ENCODE data around the gene EFNA5. TPM values are rescaled to one million over a fixed set of nuclear protein-coding genes. Genes with fewer than 3 reads are reported as not detected.

The EFNA5 gene
- polyA plus RNA-seq, 1 of the 3 experiments (the other 2 are of a cell fraction), result 0.81 TPM

GRCh38 chr5:107601076-107601475 is 69.7 kb downstream of the EFNA5 start:
- Histone ChIP-seq H3K9me2 (no peaks in the 10 kb centered on the region), H3K4me2 (no peak overlapping the region), H3F3A (replicated peaks; ENCODE audit: insufficient read depth) (no peaks in the 10 kb centered on the region), H3K9ac (no peak overlapping the region), H3K79me2 (ENCODE audit: insufficient read depth) (no peaks in the 10 kb centered on the region), H3K9me3 (no peaks in the 10 kb centered on the region), H3K4me3 (ENCODE audit: low read depth in 2 of 2, low read length in 1 of 2) (no peak overlapping the region), H3K27ac (ENCODE audit: low read depth in 2 of 2, low read length in 1 of 2) (no peak overlapping the region), H3K27me3 (ENCODE audit: insufficient read depth) (no peaks in the 10 kb centered on the region), H3K4me1 (ENCODE audit: control insufficient read depth in 1 of 2, insufficient read depth in 2 of 2, low read depth in 1 of 2, low read length in 1 of 2) (peaks cover 0 to 23% of the 10 kb centered on the region in 2 experiments; a peak in 2 of 4 replicates), H3K36me3 (replicated peaks in 1 of 2; ENCODE audit: control insufficient read depth in 1 of 2, insufficient read depth in 2 of 2, low read length in 1 of 2) (no peaks in the 10 kb centered on the region), H4K20me1 (ENCODE audit: insufficient read depth) (no peaks in the 10 kb centered on the region), H2AFZ (ENCODE audit: low read depth) (no peak overlapping the region)
- 88% methylated on average over 6 of the region's 6 CpGs for WGBS (ENCODE audit: low lambda C conversion rate)
- no peak for TF ChIP-seq TAF1 (IDR thresholded peaks at IDR 0.05; ENCODE audit: borderline replicate concordance, low read depth, low read length)
- TF ChIP-seq TEAD4 (IDR thresholded peaks at IDR 0.05; ENCODE audit: borderline replicate concordance, insufficient read depth), result no peak
- TF ChIP-seq, protein P1, sequence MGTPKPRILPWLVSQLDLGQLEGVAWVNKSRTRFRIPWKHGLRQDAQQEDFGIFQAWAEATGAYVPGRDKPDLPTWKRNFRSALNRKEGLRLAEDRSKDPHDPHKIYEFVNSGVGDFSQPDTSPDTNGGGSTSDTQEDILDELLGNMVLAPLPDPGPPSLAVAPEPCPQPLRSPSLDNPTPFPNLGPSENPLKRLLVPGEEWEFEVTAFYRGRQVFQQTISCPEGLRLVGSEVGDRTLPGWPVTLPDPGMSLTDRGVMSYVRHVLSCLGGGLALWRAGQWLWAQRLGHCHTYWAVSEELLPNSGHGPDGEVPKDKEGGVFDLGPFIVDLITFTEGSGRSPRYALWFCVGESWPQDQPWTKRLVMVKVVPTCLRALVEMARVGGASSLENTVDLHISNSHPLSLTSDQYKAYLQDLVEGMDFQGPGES (IDR thresholded peaks at IDR 0.05; ENCODE audit: low read depth, low read length), result no peak
- no peak for TF ChIP-seq MXI1 (IDR thresholded peaks at IDR 0.05; ENCODE audit: low read depth, low read length)
- TF ChIP-seq RAD21 (IDR thresholded peaks at IDR 0.05; ENCODE audit: low read length), result no peak
- no peak for TF ChIP-seq JUND (IDR thresholded peaks at IDR 0.05)
- no peak for TF ChIP-seq GABPA (IDR thresholded peaks at IDR 0.05; ENCODE audit: low read depth)
- TF ChIP-seq MAX (IDR thresholded peaks at IDR 0.05; ENCODE audit: low read depth), result no peak
- TF ChIP-seq POLR2AphosphoS5 (IDR thresholded peaks at IDR 0.05; ENCODE audit: low read depth, low read length), result no peak
- TF ChIP-seq, protein P2, sequence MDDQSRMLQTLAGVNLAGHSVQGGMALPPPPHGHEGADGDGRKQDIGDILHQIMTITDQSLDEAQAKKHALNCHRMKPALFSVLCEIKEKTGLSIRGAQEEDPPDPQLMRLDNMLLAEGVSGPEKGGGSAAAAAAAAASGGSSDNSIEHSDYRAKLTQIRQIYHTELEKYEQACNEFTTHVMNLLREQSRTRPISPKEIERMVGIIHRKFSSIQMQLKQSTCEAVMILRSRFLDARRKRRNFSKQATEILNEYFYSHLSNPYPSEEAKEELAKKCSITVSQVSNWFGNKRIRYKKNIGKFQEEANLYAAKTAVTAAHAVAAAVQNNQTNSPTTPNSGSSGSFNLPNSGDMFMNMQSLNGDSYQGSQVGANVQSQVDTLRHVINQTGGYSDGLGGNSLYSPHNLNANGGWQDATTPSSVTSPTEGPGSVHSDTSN (IDR thresholded peaks at IDR 0.05), result no peak
- no peak for TF ChIP-seq EZH2phosphoT487 (IDR thresholded peaks at IDR 0.05; ENCODE audit: borderline replicate concordance, low read depth)
- no peak for TF ChIP-seq SMC3 (IDR thresholded peaks at IDR 0.05; ENCODE audit: low read depth, low read length)
- TF ChIP-seq FOXM1 (IDR thresholded peaks at IDR 0.05; ENCODE audit: low read depth), result no peak
- no peak for TF ChIP-seq RCOR1 (IDR thresholded peaks at IDR 0.05; ENCODE audit: low read length)
- no peak for TF ChIP-seq RXRA (IDR thresholded peaks at IDR 0.05; ENCODE audit: borderline replicate concordance, low read depth)
- no peak for TF ChIP-seq RFX5 (IDR thresholded peaks at IDR 0.05; ENCODE audit: low read length)
- no peak for TF ChIP-seq USF1 (IDR thresholded peaks at IDR 0.05; ENCODE audit: borderline replicate concordance, low read depth)
- TF ChIP-seq FOXJ3 (CRISPR knock-in tag; IDR thresholded peaks at IDR 0.05), result no peak
- POLR2A ChIA-PET, result no interaction called here
- CTCF ChIA-PET, result interaction anchor here (1.1 to 1.8 kb wide), 2 partner anchors 29 to 40 kb away, joined by 3 to 5 read pairs; no protein-coding TSS in a partner anchor
- no peak for DNase-seq

Measured in SK-N-SH (cell line).